GM12865 (cell line): ENCODE data around the gene TXNDC11.
"Not testable (repeated sequence)": the region's sequence is repeated elsewhere in the genome, so short reads cannot be mapped to it uniquely, and the experiment has no call there.

Source experiments
- DNase-seq: peaks from one replicate; pipeline ENCODE4 v3.0.0; 2010; ENCODE audit warnings: low read depth
- H3K4me3 ChIP-seq: 2 replicates; pipeline ENCODE4 v1.5.1; 2011; ENCODE audit warnings: mild to moderate bottlenecking, low read depth, low read length, control low read depth
- CTCF ChIP-seq: IDR thresholded peaks from 2 replicates; pipeline ENCODE4 v1.5.1; 2011; ENCODE audit warnings: low read length, control low read depth, low read depth, inconsistent platforms; ENCODE audit not compliant: insufficient read depth; ENCODE audit errors: missing control alignments

Gene TXNDC11

GRCh38 chr16:11742536-11743307 is at the start of gene TXNDC11:
TSS of gene TXNDC11 (minus strand) at chr16:11742857. CDS start at chr16:11742730, 127 bp downstream.
- no peak for TF ChIP-seq CTCF

GRCh38 chr16:11791144-11791828 is 48.6 kb upstream of the TXNDC11 start:
- no peak for DNase-seq
- no peak overlapping the region for H3K4me3 ChIP-seq
- TF ChIP-seq CTCF, result no peak

More at GRCh38 chr16:11742536-11743307, at the start of gene TXNDC11:
- peak; percentile 100 for DNase-seq
- peak within 1 kb of the TSS; percentile 91 for H3K4me3 ChIP-seq

GRCh38 chr16:11788914-11789313 is 46.3 kb upstream of the TXNDC11 start:
- DNase-seq, result no peak
- no peak for TF ChIP-seq CTCF
- no peak overlapping the region for H3K4me3 ChIP-seq

- DNase-seq, H3K4me3 ChIP-seq: not testable (repeated sequence)
These were observed 42.4 kb upstream of the TXNDC11 start for GRCh38 chr16:11784980-11785599.

GRCh38 chr16:11784381-11784780 is 41.7 kb upstream of the TXNDC11 start:
- not testable (repeated sequence) for DNase-seq
- peak overlapping the region; percentile 66; the same call in 1 of the 2 replicates for H3K4me3 ChIP-seq

- DNase-seq, result no peak
- H3K4me3 ChIP-seq, result peak overlapping the region; percentile 66
- no peak for TF ChIP-seq CTCF
These were observed 41.3 kb upstream of the TXNDC11 start for GRCh38 chr16:11784038-11784369.

GRCh38 chr16:11783319-11784037 is 40.8 kb upstream of the TXNDC11 start:
- DNase-seq, result peak; percentile 90
- TF ChIP-seq CTCF, result no peak
- H3K4me3 ChIP-seq, result peak overlapping the region; percentile 66
